HCEC 1CT (cell line): ENCODE measurements around the gene FCER2.

Experiments used
- DNase-seq: peaks from one replicate; pipeline ENCODE4 v3.0.0-alpha.2; 2017

Gene FCER2

GRCh38 chr19:7699417-7700401, 2.2 kb downstream of the FCER2 start:
- no peak for DNase-seq

GRCh38 chr19:7699003-7699402, 2.9 kb downstream of the FCER2 start:
- DNase-seq: no peak

GRCh38 chr19:7698583-7698982, 3.3 kb downstream of the FCER2 start:
- no peak for DNase-seq

- DNase-seq: no peak
Measured at GRCh38 chr19:7697721-7698287, 4.1 kb downstream of the FCER2 start.

GRCh38 chr19:7694499-7694898, 7.4 kb downstream of the FCER2 start:
- no peak for DNase-seq

- no peak for DNase-seq
Measured at GRCh38 chr19:7692417-7693088, 9.4 kb downstream of the FCER2 start.

GRCh38 chr19:7691497-7691896, 10.4 kb downstream of the FCER2 start:
- DNase-seq: no peak

GRCh38 chr19:7690779-7691258, 11.1 kb downstream of the FCER2 start:
- DNase-seq: no peak

- DNase-seq: no peak
Measured at GRCh38 chr19:7689165-7689564, 12.8 kb downstream of the FCER2 start.

- no peak for DNase-seq
Measured at GRCh38 chr19:7687177-7687576, 14.8 kb downstream of the FCER2 start.

- no peak for DNase-seq
Measured at GRCh38 chr19:7685546-7686445, 16.1 kb downstream of the FCER2 start.

GRCh38 chr19:7682175-7682855, 19.6 kb downstream of the FCER2 start:
- no peak for DNase-seq

GRCh38 chr19:7681340-7682174, 20.4 kb downstream of the FCER2 start:
- DNase-seq: peak; percentile 32

GRCh38 chr19:7680606-7681339, 21.2 kb downstream of the FCER2 start, which contains the start of gene TRAPPC5:
TRAPPC5 (plus strand) TSS chr19:7680833; CDS start chr19:7682254, 1,421 bp downstream.
- DNase-seq: peak; percentile 68

- no peak for DNase-seq
Measured at GRCh38 chr19:7679771-7680605, 21.9 kb downstream of the FCER2 start.

- DNase-seq: no peak
Measured at GRCh38 chr19:7678971-7679751, 22.8 kb downstream of the FCER2 start.

GRCh38 chr19:7677669-7678311, 24.1 kb downstream of the FCER2 start:
- DNase-seq: no peak

- no peak for DNase-seq
Measured at GRCh38 chr19:7676854-7677253, 25.1 kb downstream of the FCER2 start, which contains the start of gene MCEMP1. MCEMP1 (plus strand) TSS chr19:7677090; CDS start chr19:7677121, 31 bp downstream.
